ENCODE data around the gene SPRY1.

Gene SPRY1

DNA sequence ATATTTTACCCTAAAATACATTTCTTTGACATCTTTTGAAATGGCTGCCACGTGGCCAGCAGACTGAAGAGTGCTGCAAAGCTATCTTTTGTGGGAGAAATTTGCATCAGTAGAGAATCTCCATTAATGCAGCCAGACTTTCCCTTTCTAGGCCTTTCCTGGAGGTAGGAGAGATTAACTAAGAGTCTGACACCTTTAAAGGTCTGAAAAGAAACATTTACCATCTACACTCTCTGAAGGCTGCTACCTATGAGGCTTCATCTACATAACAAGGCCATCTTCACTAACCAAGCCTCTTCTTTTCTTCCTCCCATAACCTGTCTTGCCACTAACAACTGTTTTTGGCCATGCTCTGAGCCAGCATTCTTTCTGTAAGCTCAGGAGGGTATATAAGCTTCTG is 17.8 kb upstream of the SPRY1 start:
- FAIRE-seq (no peak), DNase-seq (ENCODE audit: extremely low spot score, insufficient read length, low read depth) (no peak)

DNA sequence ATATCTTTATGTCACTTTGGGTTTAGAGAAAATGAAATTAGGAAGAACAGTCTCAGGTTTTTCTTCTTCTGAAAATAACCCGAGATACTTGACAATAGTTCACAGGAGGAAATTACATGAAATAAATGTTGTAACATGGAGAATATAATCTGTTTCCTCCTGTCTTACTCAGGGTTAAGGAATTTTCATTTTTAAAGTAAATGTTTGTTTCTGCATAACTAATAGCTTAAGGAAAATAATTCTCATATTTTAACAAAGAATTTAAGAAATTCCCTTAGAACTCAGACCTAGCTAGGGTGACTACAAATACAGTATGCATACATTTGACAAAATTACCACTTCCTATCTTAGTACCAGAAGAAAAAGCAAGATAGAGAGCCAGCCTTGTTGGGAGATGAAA is 17.2 kb upstream of the SPRY1 start:
- DNase-seq (ENCODE audit: extremely low spot score, insufficient read length, low read depth) = no peak
- FAIRE-seq = no peak

DNA sequence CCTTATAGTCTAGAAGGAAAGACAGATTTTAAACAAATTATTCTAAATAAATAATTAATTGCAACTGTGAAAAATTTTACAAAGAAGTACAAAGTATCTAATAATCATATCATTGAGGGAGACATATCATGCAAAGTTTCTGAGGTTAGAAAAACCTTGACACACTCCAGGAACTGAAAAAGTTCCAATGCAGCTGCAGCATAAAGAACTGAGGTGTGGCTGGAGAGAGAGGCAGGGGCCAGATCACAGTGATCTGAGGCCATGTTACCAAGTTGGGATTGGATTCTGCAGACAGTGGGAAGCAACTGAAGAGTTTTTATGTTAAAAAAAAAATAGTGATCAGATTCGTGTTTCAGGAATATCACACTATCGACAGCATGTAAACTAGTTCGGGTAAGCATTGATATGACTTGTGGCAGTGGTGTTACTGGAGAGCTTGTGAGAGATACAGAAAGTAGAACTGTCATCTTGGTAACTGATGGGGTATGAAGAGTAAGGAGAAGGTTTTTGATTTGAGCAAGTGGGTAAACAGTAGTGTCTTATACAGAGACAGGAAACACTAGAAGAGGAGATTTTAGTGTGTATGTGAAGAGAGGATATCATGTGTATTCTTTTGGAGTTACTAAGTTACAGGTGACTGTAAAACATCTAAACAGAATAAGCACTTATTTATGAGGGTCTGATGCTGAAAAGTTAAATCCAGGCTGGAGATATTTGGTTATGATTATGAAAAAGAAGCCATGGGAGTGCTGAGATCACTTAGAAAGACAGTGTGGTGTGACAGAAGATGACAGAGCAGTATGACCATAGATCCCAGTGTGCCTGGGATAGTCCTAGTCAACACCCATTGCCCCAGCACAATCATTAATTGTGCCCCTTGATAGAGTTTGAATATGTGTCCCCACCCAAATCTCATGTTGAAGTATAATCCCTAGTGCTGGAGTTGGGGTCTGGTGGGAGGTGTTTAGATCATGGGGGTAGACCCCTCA is 15.6 kb upstream of the SPRY1 start:
- DNase-seq (ENCODE audit: extremely low spot score, insufficient read length, low read depth) (no peak), FAIRE-seq (peak; percentile 48)

DNA sequence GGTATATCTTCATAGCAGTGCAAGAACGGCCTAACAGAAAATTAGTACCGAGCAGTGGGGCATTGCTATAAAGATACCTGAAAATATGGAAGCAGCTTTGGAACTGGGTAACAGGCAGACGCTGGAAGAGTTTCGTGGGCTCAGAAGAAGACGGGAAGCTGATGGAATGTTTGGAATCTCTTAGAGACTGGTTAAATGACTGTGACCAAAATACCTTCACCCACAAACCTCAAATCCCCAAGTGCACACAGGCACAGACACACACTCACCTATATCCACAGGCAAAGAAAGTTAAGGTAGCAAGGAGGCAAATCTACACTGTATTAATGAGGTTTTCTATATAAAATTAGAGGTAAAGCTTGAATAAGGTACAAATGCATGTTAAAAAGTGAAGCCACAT is 14.6 kb upstream of the SPRY1 start:
- FAIRE-seq = no peak
- DNase-seq (ENCODE audit: extremely low spot score, insufficient read length, low read depth) = no peak

DNA sequence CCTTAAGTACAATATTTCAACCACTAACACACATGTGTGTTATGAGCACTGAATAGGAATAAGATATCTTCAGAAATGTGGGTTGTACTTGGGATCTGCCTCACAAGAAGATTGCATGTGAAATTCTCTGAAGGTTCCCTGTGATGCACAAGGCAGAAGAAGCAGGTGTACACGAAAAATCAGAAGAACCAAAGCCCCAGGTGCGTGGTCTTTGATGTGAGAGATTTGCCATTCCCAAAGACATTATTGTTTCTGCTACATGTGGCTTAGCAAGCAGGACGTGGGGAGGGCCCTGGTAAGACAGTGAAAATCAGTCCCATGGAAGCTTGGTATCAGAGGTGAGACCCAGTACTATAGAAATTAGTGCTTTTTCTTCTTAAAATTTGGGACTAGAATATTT is 13.0 kb upstream of the SPRY1 start:
- DNase-seq (ENCODE audit: extremely low spot score, insufficient read length, low read depth) = no peak
- FAIRE-seq = no peak

DNA sequence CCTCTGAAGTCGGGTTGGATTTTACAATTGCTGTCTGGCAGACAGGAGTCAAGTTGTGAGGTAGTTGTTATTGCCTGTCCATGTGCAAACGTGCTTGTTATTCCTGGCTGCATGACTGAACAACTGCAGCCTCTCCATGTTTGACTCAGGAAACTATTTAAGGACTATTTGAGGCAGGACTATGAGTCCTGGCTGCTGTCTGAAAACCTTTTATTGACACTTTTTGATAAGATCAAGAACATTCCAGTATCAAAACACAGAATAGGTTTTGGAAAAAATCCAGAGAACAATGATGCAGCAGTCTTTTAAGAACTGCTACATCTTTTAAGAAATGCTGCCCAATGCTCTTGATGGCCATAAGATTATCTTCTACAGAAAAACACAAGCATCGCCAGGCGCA is 10.0 kb upstream of the SPRY1 start:
- DNase-seq (ENCODE audit: extremely low spot score, insufficient read length, low read depth) (no peak), FAIRE-seq (no peak)

DNA sequence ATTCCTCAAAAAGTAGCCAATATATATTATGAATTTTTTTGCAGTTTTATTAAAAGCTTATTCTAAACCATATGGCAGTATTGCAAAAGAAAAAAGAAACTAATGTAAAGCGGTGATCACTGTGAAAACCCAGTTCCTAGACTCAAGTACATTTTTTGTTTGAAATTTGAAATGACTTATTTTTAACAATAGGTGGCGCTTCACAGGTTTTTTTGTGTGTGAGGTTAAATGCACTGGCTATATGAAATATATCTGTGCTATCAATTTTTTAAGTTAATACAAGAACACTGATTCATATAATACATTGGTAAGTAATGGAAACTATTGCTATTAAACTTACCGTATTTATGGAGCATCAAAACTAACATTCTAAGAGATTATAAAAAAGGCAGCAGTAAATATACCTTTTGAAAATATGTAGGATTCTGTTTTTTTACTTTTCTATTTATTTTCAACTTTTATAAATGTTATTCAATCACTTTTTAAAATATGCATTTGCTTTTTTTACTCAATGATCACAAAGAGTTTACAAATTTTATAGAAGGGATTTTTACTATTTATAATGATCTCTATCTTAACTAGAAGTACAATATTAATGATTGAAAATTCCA is 5.6 kb upstream of the SPRY1 start:
- DNase-seq (ENCODE audit: extremely low spot score, insufficient read length, low read depth) (no peak), FAIRE-seq (peak; percentile 52)

DNA sequence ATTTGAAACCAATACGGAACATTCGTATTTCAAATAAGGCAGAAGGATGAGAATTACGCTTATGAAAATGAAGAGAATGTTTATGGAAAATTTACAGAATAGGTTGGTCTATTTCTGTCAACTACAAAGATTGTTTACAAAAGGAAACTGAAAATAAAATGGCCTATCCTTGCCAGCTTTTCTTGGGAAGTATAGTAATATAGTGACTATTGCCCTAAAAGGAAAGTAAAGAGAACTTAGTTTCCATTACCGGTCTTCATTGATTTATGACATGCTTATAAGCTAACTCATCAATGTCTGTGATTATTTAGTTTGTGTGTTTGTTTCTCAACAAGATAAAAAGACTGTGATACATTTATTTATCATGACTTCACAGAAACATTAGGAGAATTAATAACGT is 2.9 kb upstream of the SPRY1 start:
- FAIRE-seq = no peak

DNA sequence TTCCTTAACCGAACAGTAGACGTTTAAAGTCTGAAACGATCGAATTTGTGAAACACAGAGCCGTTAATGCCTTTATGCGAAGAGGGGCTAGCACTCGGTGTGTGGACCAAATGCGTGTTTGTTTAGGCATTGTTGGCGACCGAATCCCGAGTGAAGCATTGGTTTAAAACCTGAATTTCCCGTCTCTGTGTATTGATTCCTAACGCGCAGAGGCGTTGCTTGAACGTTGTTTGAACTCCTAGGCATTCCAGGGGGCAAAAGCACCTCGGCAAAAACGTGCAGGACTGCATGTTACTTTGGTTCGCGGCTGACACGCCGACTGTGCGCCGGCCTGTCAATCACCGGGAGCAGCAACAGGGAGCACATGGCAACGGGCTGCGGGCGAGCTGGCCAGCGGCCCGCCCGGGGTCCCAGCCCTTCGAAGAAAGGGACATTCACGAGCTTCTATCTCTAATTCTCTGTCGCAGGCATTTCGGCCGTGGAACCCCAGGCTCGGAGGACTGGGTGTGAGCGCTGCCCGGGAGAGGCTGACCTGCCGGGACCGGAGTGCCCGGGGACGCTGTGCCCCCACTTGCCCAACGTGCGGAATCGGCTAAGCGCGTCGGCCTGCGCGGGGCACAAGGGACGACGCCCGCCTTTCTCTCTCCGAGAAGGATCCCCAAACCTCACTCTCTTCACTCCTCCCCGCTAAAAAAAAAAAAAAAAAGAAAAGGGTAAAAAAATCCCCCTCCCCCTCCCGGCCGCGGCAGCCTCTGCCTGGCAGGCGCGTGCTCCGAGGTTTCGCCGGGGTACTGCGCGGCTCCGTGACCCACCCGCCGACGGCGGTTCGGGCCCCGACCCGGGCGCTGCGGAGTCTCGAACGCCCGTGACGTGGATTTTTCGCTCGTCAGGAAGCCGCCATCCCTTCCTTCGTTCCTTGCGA is 810 bp downstream of the SPRY1 start:
- peak; percentile 56 for FAIRE-seq
- DNase-seq (ENCODE audit: extremely low spot score, insufficient read length, low read depth) = no peak

More for the DNA sequence above, 2.9 kb upstream of the SPRY1 start:
- DNase-seq (ENCODE audit: extremely low spot score, insufficient read length, low read depth) = no peak

DNA sequence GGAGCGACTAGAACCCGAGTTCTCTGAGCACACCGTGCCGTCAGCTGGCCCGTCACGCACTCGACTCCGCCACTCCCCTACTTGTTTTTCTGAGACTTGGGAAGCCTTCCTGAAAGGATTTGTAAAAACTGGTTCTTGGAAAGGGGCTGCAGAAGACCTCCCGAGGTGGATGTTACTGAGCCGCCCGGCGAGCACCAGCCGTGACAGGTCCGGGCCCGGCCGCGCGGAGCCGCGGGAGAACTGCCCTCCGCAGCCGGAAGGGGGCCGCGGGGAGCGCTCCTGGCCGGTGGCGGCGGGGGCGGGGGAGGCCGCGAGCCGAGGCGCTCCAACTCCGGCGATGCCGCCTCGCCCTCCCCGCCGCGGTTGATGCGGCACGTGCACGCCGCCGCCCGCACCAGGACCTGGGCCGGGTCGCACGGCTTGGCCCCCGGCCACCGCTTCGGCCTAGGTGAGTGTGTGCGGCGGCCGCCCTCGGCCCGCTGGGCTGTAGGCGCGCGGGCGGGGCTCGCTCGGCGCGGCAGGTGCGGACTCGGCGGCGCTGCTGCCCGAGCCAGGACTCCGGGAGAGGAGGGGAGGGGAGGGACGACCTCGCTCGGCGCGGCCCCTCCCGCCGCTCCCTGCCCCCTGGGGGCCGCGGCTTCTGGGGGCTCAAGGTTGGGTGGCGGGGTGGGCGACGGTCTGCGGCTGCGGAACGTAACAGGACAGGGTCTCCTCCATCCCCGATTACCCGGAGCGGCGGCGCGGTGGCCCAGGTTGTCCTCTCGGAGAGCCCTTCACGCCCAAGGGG is 1.7 kb downstream of the SPRY1 start:
- FAIRE-seq (peak; percentile 73), DNase-seq (ENCODE audit: extremely low spot score, insufficient read length, low read depth) (peak; percentile 40)

DNA sequence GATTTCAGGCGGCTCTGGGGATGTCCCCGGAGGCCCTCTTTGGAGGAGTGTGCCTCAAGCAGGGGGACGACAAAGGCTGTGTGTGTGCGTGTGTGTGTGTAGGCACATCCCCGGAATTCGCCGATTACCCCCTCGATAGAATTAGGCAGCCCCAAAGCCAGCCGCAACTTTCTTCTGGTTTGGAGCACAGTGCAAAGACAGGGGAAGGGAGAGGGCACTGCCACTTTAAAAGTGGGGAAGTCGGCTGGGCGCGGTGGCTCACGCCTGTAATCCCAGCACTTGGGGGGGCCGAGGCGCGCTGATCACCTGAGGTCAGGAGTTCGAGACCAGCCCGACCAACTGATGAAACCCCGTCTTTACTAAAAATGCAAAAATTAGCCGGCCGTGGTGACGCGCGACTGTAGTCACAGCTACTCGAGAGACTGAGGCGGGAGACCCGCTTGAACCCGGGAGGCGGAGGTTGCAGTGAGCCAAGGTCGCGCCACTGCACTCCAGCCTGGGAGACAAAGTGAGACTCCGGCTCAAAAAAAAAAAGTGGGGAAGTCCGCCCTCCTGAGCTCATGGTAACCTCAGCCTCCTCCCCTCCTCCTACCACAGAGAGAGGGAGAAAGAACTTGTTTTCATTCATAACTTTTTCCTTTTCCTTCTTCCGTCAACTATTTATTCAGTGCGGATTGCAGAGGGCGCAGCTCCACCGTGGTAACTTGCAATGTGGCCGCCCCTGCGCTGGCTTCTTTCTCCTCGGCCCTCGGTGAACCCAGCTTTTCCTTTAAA is 2.4 kb downstream of the SPRY1 start:
- FAIRE-seq = peak; percentile 79
- no peak for DNase-seq (ENCODE audit: extremely low spot score, insufficient read length, low read depth)

DNA sequence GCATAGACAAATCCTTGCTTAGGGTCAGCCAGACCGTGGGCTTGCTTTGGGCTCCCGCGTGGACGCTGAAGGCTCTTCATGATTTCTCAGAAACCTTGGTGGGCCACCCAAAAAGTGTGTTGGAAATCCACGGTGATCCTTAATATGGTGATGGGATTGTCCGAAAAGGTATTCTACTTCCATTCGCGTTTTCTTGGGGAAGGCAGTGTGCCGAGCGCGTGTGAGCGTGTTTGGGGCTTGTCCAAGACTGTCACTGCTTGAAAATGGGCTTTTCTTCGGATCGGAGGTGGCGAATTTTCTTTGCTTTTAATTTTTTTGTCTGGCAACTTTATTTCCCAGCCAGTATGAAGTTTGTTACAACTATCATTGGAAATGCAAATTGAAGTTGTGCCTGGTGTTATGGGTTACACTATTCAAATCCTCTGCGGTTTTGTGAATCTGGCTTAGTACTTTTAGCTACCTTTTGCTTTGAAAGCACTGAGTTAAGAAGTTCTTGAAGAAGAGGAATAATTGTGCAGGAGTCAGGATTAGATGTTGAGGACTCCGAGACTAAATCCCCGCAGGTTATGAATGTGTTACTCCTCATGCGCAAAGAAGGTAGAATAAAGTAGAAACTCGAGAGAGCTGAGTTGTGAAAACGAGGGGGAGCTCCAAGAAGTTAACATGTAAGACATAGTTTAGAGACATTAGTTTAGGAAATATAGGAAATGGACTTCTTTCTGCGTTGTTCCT is 3.2 kb downstream of the SPRY1 start:
- DNase-seq (ENCODE audit: extremely low spot score, insufficient read length, low read depth) (no peak), FAIRE-seq (peak; percentile 67)

DNA sequence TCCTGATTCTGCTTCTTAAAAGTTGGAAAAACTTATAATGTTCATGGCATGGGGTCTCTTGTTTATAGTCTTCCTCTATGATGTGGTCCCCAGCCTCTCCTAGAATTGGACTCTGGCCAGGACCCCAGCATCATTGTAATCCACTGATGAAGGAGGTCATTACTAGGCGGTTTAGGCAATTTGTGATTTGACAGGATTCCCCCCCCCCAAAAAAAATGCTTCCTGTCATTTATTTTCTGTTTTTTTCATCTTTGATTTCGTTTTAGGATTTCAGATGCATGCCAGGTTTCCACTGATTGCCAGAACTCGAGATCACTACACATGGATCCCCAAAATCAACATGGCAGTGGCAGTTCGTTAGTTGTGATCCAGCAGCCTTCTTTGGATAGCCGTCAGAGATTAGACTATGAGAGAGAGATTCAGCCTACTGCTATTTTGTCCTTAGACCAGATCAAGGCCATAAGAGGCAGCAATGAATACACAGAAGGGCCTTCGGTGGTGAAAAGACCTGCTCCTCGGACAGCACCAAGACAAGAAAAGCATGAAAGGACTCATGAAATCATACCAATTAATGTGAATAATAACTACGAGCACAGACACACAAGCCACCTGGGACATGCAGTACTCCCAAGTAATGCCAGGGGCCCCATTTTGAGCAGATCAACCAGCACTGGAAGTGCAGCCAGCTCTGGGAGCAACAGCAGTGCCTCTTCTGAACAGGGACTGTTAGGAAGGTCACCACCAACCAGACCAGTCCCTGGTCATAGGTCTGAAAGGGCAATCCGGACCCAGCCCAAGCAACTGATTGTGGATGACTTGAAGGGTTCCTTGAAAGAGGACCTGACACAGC is 4.9 kb downstream of the SPRY1 start:
- DNase-seq (ENCODE audit: extremely low spot score, insufficient read length, low read depth) (no peak), FAIRE-seq (no peak)

DNA sequence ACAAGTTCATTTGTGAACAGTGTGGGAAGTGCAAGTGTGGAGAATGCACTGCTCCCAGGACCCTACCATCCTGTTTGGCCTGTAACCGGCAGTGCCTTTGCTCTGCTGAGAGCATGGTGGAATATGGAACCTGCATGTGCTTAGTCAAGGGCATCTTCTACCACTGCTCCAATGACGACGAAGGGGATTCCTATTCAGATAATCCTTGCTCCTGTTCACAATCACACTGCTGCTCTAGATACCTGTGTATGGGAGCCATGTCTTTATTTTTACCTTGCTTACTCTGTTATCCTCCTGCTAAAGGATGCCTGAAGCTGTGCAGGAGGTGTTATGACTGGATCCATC is 5.5 kb downstream of the SPRY1 start:
- DNase-seq (ENCODE audit: extremely low spot score, insufficient read length, low read depth) (no peak), FAIRE-seq (no peak)

DNA sequence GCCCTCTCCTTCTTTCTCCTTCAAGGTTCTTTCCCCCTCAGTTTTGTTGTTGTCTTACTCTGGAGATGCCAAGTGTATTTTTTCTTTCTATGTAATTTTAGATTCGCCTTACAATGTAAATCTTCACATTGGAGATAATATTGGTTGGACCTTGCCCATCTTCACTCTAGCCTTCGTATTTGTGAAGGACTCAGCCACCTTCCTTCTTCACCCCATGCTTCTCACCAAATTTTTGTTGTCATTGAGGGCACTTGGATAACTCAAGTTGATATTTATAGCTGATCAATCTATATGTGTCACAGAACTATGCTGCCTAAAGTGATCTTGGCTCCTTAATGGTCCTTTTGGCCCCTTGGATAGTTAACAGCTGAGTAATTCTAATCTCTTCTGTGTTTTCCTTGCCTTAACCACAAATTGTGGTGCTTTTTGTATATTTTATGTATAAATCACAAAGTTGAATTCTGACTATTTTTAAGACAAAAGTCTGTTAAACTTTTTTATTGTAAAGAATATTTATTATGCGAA is 6.5 kb downstream of the SPRY1 start:
- DNase-seq (ENCODE audit: extremely low spot score, insufficient read length, low read depth) (no peak), FAIRE-seq (no peak)

DNA sequence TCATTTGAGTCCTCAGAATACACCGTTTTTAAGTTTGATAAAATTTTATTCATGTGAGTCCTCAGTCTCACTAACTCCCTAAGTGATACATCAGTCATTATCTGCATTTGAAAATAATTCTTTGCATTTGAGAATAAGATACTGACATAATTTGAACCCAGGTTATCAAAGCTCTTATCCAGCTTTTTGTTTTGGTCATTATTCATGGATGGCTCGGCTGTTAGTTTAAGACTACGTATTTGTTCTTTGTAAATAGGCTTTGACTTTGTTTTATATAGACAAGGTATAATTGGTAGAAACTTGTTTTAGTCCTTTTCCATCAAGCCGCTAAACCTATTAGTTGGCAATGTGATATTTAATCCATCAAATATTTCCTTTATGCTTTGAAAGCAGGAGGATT is 7.9 kb downstream of the SPRY1 start:
- FAIRE-seq = no peak
- DNase-seq (ENCODE audit: extremely low spot score, insufficient read length, low read depth) = no peak

DNA sequence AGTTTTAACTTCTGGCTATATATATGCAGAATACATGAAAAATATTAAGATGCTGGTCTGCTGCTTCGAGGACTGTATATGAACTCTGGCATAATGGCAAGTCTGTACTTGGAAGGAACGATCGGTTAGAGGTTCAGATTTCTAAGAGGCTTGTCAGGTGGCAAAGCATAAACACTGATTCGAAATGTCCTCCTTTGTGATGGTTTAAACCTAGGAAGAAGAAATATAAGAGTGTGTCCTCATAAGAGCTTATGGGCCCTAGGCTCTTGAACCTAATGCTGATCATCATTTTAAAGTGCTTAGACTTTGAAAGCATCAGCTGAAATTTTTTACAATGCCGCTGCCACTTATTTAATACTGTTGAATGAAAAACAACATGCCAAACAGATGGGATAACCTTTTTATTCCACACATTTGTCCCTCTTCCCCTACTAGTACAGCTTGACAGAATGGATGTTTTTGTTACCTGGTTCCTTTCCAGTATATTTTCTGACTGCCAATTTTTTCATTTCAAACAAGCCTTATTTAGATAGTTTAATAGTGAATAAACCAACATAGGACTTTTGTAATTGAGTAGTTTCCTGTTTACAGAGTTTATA is 8.8 kb downstream of the SPRY1 start:
- FAIRE-seq (no peak), DNase-seq (ENCODE audit: extremely low spot score, insufficient read length, low read depth) (no peak)

All from GM18507 (cell line).